Measurements from ENCODE around the gene ATXN7L1.

GRCh38 chr7:105611856-105612775 lies 264.3 kb downstream of the ATXN7L1 start:
- TF ChIP-seq CTCF (IDR thresholded peaks at IDR 0.05) (no peak), MAX (CRISPR knock-in tag; IDR thresholded peaks at IDR 0.05) (no peak), ATF2 (CRISPR knock-in tag; IDR thresholded peaks at IDR 0.05; ENCODE audit: borderline replicate concordance, low read depth) (no peak), ZNF423 (CRISPR knock-in tag; IDR thresholded peaks at IDR 0.05) (no peak), ZBTB21 (CRISPR knock-in tag; IDR thresholded peaks at IDR 0.05; ENCODE audit: borderline replicate concordance) (no peak), PRDM15 (CRISPR knock-in tag; IDR thresholded peaks at IDR 0.05) (no peak), SP1 (CRISPR knock-in tag; conservative IDR thresholded peaks at IDR 0.05) (no peak)
